ENCODE results near the gene LRIF1. TPM values are rescaled to one million over a fixed set of nuclear protein-coding genes. Genes with fewer than 3 reads are reported as not detected.

Gene LRIF1
- total and polyA plus RNA-seq, 7 donors: 4.2 to 10.3 (median 6.0) TPM

DNA sequence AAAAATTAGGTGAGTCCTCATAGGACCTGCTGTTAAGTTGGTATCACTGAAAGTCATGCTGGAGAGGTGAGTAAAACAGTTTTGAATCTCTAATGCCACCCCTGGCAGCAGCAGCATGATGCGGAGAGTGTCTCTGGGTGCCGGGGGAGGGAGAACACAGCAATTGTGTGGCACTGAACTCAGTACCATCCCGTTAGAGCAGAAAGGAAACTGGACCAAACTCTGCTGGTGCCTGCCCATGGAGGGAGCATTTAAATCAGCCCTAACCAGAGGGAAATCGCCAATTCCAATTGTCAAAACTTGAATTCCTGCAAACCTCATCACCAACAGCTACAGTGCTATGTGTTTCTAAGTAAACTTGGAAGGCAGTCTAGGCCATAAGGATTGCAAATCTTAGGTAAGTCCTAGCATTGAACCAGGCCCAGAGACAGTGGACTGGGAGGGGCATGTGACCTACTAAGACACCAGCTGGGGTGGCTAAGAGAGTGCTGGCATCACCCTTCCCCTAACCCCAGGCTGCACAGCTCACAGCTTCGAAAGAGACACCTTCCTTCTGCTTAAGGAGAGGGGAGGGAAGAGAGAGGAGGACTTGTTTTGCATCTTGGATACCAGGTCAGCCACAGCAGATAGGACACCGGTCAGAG lies 60.8 kb downstream of the LRIF1 start:
- no peaks in the 10 kb centered on the region for H3K36me3 ChIP-seq
- no peaks in the 10 kb centered on the region for H3K9me3 ChIP-seq
- DNase-seq: no peak
- H3K27ac ChIP-seq: no peak overlapping the region
- no peaks in the 10 kb centered on the region for H3K4me1 ChIP-seq
- intact Hi-C loops (cut with DNase I): no loop called here
- 78 to 88% methylated on average over 6 of the region's 6 CpGs for WGBS, 2 donors
- H3K27me3 ChIP-seq: no peaks in the 10 kb centered on the region
- TF ChIP-seq POLR2AphosphoS5 (IDR thresholded peaks at IDR 0.05): no peak
- TF ChIP-seq POLR2A (IDR thresholded peaks at IDR 0.05): no peak
- TF ChIP-seq, protein P1, sequence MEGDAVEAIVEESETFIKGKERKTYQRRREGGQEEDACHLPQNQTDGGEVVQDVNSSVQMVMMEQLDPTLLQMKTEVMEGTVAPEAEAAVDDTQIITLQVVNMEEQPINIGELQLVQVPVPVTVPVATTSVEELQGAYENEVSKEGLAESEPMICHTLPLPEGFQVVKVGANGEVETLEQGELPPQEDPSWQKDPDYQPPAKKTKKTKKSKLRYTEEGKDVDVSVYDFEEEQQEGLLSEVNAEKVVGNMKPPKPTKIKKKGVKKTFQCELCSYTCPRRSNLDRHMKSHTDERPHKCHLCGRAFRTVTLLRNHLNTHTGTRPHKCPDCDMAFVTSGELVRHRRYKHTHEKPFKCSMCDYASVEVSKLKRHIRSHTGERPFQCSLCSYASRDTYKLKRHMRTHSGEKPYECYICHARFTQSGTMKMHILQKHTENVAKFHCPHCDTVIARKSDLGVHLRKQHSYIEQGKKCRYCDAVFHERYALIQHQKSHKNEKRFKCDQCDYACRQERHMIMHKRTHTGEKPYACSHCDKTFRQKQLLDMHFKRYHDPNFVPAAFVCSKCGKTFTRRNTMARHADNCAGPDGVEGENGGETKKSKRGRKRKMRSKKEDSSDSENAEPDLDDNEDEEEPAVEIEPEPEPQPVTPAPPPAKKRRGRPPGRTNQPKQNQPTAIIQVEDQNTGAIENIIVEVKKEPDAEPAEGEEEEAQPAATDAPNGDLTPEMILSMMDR (IDR thresholded peaks at IDR 0.05): no peak
- no peak for TF ChIP-seq EP300 (IDR thresholded peaks at IDR 0.05)
- H3K4me3 ChIP-seq: no peak overlapping the region

DNA sequence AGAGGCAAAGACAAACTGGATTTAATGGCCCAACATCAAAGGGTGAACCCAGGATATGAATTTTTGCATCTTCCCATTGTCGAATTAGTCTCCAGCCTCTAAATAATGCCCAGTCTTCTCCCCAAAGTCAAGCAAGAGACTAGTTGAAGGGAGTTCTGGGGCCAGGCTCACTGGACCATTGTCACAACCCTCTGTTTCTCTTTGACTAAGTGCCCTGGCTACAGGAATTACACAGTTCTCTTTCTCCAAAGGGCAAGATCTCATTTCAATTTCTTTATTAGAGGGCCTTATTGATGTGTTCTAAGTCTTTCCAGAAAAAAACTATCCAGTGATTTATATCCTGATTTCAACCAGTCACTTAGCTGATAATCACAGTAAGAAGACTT lies 64.3 kb downstream of the LRIF1 start:
- DNase-seq: no peak
- intact Hi-C loops (cut with DNase I): no loop called here
- H3K9me3 ChIP-seq: no peaks in the 10 kb centered on the region
- H3K27me3 ChIP-seq: no peaks in the 10 kb centered on the region
- H3K27ac ChIP-seq: no peak overlapping the region
- WGBS, 2 donors: 83 to 85% methylated on average over 1 of the region's 1 CpG
- no peaks in the 10 kb centered on the region for H3K36me3 ChIP-seq
- no peaks in the 10 kb centered on the region for H3K4me1 ChIP-seq
- TF ChIP-seq POLR2A (IDR thresholded peaks at IDR 0.05) (no peak), POLR2AphosphoS5 (IDR thresholded peaks at IDR 0.05) (no peak), EP300 (IDR thresholded peaks at IDR 0.05) (no peak)
- TF ChIP-seq, protein P1 (IDR thresholded peaks at IDR 0.05): no peak
- H3K4me3 ChIP-seq: no peak overlapping the region

DNA sequence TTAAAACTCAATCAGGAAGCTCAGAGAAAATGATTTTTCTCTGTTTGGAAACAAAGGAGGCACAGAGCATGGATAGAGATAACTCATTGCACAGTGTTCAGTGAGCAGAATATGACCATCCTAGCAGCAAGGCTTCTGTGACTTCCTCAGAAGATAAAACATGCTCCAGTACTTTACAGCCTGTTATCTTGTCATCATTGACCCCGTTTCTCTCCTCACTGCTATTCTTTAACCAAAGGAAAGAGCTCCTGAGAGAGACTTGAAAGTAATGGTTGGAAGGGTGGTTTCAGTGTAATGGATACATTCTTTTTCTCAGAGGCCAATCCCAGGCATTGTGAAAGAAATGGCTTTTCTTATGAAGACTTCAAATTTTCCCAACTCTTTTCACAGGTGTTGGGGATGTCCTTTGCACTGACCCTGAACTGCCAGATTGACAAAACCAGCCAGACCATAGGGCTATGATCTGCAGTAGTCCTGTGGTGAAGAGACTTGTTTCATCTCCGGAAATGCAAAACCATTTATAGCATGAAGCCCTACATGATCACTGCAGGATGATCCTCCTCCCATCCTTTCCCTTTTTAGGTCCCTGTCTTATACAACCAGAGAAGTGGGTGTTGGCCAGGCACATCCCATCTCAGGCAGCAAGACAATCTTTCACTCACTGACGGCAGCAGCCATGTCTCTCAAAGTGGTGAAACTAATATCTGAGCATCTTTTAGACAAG lies 64.8 kb downstream of the LRIF1 start:
- TF ChIP-seq EP300 (IDR thresholded peaks at IDR 0.05) (no peak), POLR2A (IDR thresholded peaks at IDR 0.05) (no peak), POLR2AphosphoS5 (IDR thresholded peaks at IDR 0.05) (no peak)
- TF ChIP-seq, protein P1 (IDR thresholded peaks at IDR 0.05): no peak
- no peaks in the 10 kb centered on the region for H3K9me3 ChIP-seq
- intact Hi-C loops (cut with DNase I): no loop called here
- H3K36me3 ChIP-seq: no peaks in the 10 kb centered on the region
- DNase-seq: no peak
- WGBS, 2 donors: 60 to 73% methylated on average over 3 of the region's 3 CpGs
- no peak overlapping the region for H3K27ac ChIP-seq
- no peaks in the 10 kb centered on the region for H3K27me3 ChIP-seq
- H3K4me3 ChIP-seq: no peak overlapping the region
- no peaks in the 10 kb centered on the region for H3K4me1 ChIP-seq

DNA sequence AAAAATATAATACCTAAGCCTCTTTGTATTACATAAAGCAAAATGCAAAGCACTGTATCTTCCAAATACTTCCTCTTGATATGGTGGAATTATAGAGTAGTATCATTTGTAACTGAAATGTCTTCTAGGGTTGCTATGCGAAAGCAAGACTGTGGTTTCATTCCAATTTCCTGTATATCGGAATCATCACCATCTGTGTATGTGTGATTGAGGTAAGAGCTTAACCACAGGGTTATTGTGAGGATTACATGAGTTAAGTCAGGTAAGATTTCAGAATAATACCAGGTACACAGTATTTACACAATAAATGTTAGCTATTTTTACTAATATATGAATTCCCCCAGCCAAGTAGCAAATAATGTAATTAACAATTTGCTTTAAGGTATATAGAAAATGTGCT lies 66.0 kb downstream of the LRIF1 start:
- intact Hi-C loops (cut with DNase I): no loop called here
- no peaks in the 10 kb centered on the region for H3K36me3 ChIP-seq
- no peaks in the 10 kb centered on the region for H3K27me3 ChIP-seq
- WGBS, 2 donors: 82 to 91% methylated on average over 2 of the region's 2 CpGs
- DNase-seq: no peak
- no peak overlapping the region for H3K4me3 ChIP-seq
- no peak for TF ChIP-seq POLR2AphosphoS5 (IDR thresholded peaks at IDR 0.05)
- TF ChIP-seq, protein P1 (IDR thresholded peaks at IDR 0.05): no peak
- H3K27ac ChIP-seq: no peak overlapping the region
- no peaks in the 10 kb centered on the region for H3K9me3 ChIP-seq
- H3K4me1 ChIP-seq: no peaks in the 10 kb centered on the region

Other genes with a start within 250 kb of the LRIF1 start
- gene CD53, start 90.8 kb downstream of the LRIF1 start, total RNA-seq: 10 to 100 TPM in 3 of 4 donors, 1 to 10 TPM in 1; 7.5 to 32.9 (median 26.8) TPM
- 100 to 1,000 TPM in 2 of 3 donors, 10 to 100 TPM in 1; 15.0 to 150 (median 100) TPM for gene CD53, start 90.8 kb downstream of the LRIF1 start, polyA plus RNA-seq
- gene DRAM2, start 176.2 kb upstream of the LRIF1 start, total RNA-seq: 10 to 100 TPM; 47.6 to 69.6 (median 54.5) TPM
- gene DRAM2, start 176.2 kb upstream of the LRIF1 start, polyA plus RNA-seq: 10 to 100 TPM; 27.0 to 58.4 (median 44.9) TPM
- gene CEPT1, start 176.3 kb upstream of the LRIF1 start, total RNA-seq: 10 to 100 TPM; 23.8 to 41.0 (median 30.6) TPM
- gene CEPT1, start 176.3 kb upstream of the LRIF1 start, polyA plus RNA-seq: 10 to 100 TPM in 1 of 3 donors, 1 to 10 TPM in 2; 7.2 to 29.5 (median 7.2) TPM
- gene DENND2D, start 236.7 kb upstream of the LRIF1 start, total RNA-seq: 1 to 10 TPM; 2.3 to 5.9 (median 4.8) TPM
- 10 to 100 TPM; 34.2 to 77.0 (median 46.5) TPM for gene DENND2D, start 236.7 kb upstream of the LRIF1 start, polyA plus RNA-seq